PC-9 (cell line): ENCODE results near the gene CNTNAP2. TPM values are rescaled to one million over a fixed set of nuclear protein-coding genes. Genes with fewer than 3 reads are reported as not detected.

Experiments
- BruUV-seq: library from RNA; stranded (reverse); fragments of 400-500 nt; replicated peaks from 2 replicates; lab custom pipeline; 2021; lab: Mats Ljungman, UMichigan
- CTCF ChIA-PET: fragments of 300-600 bp; sonication (Branson Sonifier 250); formaldehyde crosslinking; loops from one replicate; lab custom pipeline; 2022; ENCODE audit warnings: antibody characterized with exemption; lab: Charles Lee
- POLR2A ChIA-PET: fragments of 300-600 bp; sonication (Branson Sonifier 250); formaldehyde crosslinking; loops from one replicate; lab custom pipeline; 2022; ENCODE audit warnings: antibody characterized with exemption; ENCODE audit not compliant: unreplicated experiment; lab: Charles Lee
- DNase-seq, 2 experiments: peaks; one replicate each; pipeline versions ENCODE4 v3.0.0 to v3.0.0-alpha.2; 2015 to 2022; ENCODE audit warnings: mixed read lengths in 1 of 2
- H2AFZ ChIP-seq: fragments of 200-600 bp; sonication (generic); 2 replicates; pipeline ENCODE4 v1.8.1; 2017; ENCODE audit warnings: antibody characterized with exemption
- H3F3A ChIP-seq: fragments of 200-600 bp; sonication (generic); 2 replicates; pipeline ENCODE4 v1.8.1; 2017; ENCODE audit warnings: antibody characterized with exemption, mild to moderate bottlenecking, low read depth; ENCODE audit not compliant: insufficient read depth
- H3K27ac ChIP-seq: fragments of 200-600 bp; sonication (generic); 2 replicates; pipeline ENCODE4 v1.6.1; 2016; ENCODE audit warnings: mixed run types
- H3K27me3 ChIP-seq: fragments of 200-600 bp; sonication (generic); 2 replicates; pipeline ENCODE4 v1.6.1; 2016; ENCODE audit warnings: low read depth, mixed run types; ENCODE audit not compliant: insufficient read depth
- H3K36me3 ChIP-seq: fragments of 200-600 bp; sonication (generic); 2 replicates; pipeline ENCODE4 v1.6.1; 2016; ENCODE audit warnings: low read depth, mixed run types
- H3K4me1 ChIP-seq: fragments of 200-600 bp; sonication (generic); replicated peaks from 2 replicates; pipeline ENCODE4 v1.6.1; 2016; ENCODE audit warnings: mixed run types; ENCODE audit not compliant: insufficient read depth
- H3K4me2 ChIP-seq: fragments of 200-600 bp; sonication (generic); 2 replicates; pipeline ENCODE4 v1.6.1; 2017; ENCODE audit warnings: mixed run types
- H3K4me3 ChIP-seq: fragments of 200-600 bp; sonication (generic); 2 replicates; pipeline ENCODE4 v1.6.1; 2016; ENCODE audit warnings: mixed run types
- H3K79me2 ChIP-seq: fragments of 200-600 bp; sonication (generic); 2 replicates; pipeline ENCODE4 v1.6.1; 2017; ENCODE audit warnings: low read depth, mixed run types
- H3K9me2 ChIP-seq: fragments of 200-600 bp; sonication (generic); 2 replicates; pipeline ENCODE4 v1.8.1; 2017; ENCODE audit warnings: mild to moderate bottlenecking; ENCODE audit not compliant: insufficient read depth
- H3K9me3 ChIP-seq: fragments of 200-600 bp; sonication (generic); 2 replicates; pipeline ENCODE4 v1.8.1; 2016; ENCODE audit warnings: low read depth; ENCODE audit not compliant: insufficient read depth
- H4K20me1 ChIP-seq: fragments of 200-600 bp; sonication (generic); 2 replicates; pipeline ENCODE4 v1.8.1; 2017; ENCODE audit not compliant: insufficient read depth
- CTCF ChIP-seq: fragments of 200-600 bp; sonication (generic); conservative IDR thresholded peaks from 2 replicates; pipeline ENCODE4 v1.6.1; 2017; ENCODE audit warnings: mixed run types, antibody characterized with exemption, mild to moderate bottlenecking, moderate library complexity
- EZH2 ChIP-seq: fragments of 200-600 bp; sonication (generic); IDR thresholded peaks from 2 replicates; pipeline ENCODE4 v1.8.0; 2017; ENCODE audit warnings: antibody characterized with exemption, low read depth
- intact Hi-C: fragments of 100-400 bp; cut with micrococcal nuclease; formaldehyde crosslinking; loops from one replicate; pipeline ENCODE4 v1.10.0; 2022; ENCODE audit not compliant: unreplicated experiment
- total RNA-seq: library from RNA; stranded (reverse); gene quantifications from 2 replicates; pipeline ENCODE4 v1.2.3, GENCODE V29; 2021

The CNTNAP2 gene
- total RNA-seq, 1 experiment from 2014 or later, result not detected

- H3K79me2 ChIP-seq, result no peaks in the 10 kb centered on the region
- no TSS peak for BruUV-seq
- no peaks in the 10 kb centered on the region; the same call in 1 of the 2 replicates for H3K9me2 ChIP-seq
- intact Hi-C loops, result no loop called here
- no peak for DNase-seq
- CTCF ChIA-PET, result no interaction called here
- H3K27ac ChIP-seq, result no peak overlapping the region
- H2AFZ ChIP-seq, result no peak overlapping the region
- H3K4me3 ChIP-seq, result no peak overlapping the region
- TF ChIP-seq CTCF, result no peak
- no peak for TF ChIP-seq EZH2
- POLR2A ChIA-PET, result no interaction called here
- H3K4me2 ChIP-seq, result no peak overlapping the region
- no peaks in the 10 kb centered on the region for H3K36me3 ChIP-seq
- no peaks in the 10 kb centered on the region for H3F3A ChIP-seq
- no peaks in the 10 kb centered on the region for H3K27me3 ChIP-seq
- H3K9me3 ChIP-seq, result no peaks in the 10 kb centered on the region
- no peaks in the 10 kb centered on the region for H4K20me1 ChIP-seq
- H3K4me1 ChIP-seq, result no peaks in the 10 kb centered on the region
Observed at GRCh38 chr7:146319629-146320028, 203.0 kb downstream of the CNTNAP2 start.

- H3K27ac ChIP-seq, result no peak overlapping the region
- H2AFZ ChIP-seq, result no peak overlapping the region
- no TSS peak for BruUV-seq
- no peak for TF ChIP-seq EZH2
- no peak for TF ChIP-seq CTCF
- no peaks in the 10 kb centered on the region for H3F3A ChIP-seq
- no peaks in the 10 kb centered on the region for H3K4me1 ChIP-seq
- H3K4me2 ChIP-seq, result no peak overlapping the region
- no peaks in the 10 kb centered on the region for H3K9me3 ChIP-seq
- DNase-seq, result no peak
- intact Hi-C loops, result no loop called here
- no peaks in the 10 kb centered on the region for H3K79me2 ChIP-seq
- H4K20me1 ChIP-seq, result no peaks in the 10 kb centered on the region
- no peaks in the 10 kb centered on the region for H3K36me3 ChIP-seq
- no peaks in the 10 kb centered on the region; the same call in 1 of the 2 replicates for H3K9me2 ChIP-seq
- CTCF ChIA-PET, result no interaction called here
- POLR2A ChIA-PET, result no interaction called here
- H3K27me3 ChIP-seq, result no peaks in the 10 kb centered on the region
- no peak overlapping the region for H3K4me3 ChIP-seq
Observed at GRCh38 chr7:146321301-146321700, 204.7 kb downstream of the CNTNAP2 start.

GRCh38 chr7:146331369-146331768, 214.8 kb downstream of the CNTNAP2 start:
- no TSS peak for BruUV-seq
- no peaks in the 10 kb centered on the region for H3K4me1 ChIP-seq
- intact Hi-C loops, result no loop called here
- POLR2A ChIA-PET, result no interaction called here
- H4K20me1 ChIP-seq, result no peaks in the 10 kb centered on the region
- H3K36me3 ChIP-seq, result no peaks in the 10 kb centered on the region
- no peak for DNase-seq
- H3K27me3 ChIP-seq, result no peaks in the 10 kb centered on the region; the same call in none of the 2 replicates
- TF ChIP-seq EZH2, result no peak
- no peak for TF ChIP-seq CTCF
- no peaks in the 10 kb centered on the region; the same call in 1 of the 2 replicates for H3K9me2 ChIP-seq
- H3K4me2 ChIP-seq, result no peak overlapping the region
- H3K4me3 ChIP-seq, result no peak overlapping the region
- CTCF ChIA-PET, result no interaction called here
- H3K9me3 ChIP-seq, result no peaks in the 10 kb centered on the region
- no peak overlapping the region for H3K27ac ChIP-seq
- H2AFZ ChIP-seq, result no peak overlapping the region
- H3F3A ChIP-seq, result no peaks in the 10 kb centered on the region
- H3K79me2 ChIP-seq, result no peaks in the 10 kb centered on the region
